HEK293T (cell line): ENCODE data around the gene CMYA5.

Source experiments
- ELF4 ChIP-seq: fragments of 450-650 bp; IDR thresholded peaks from 2 replicates; pipeline ENCODE4 v1.6.1; 2017; ENCODE audit warnings: antibody characterized with exemption
- FOXM1 ChIP-seq: fragments of 450-650 bp; IDR thresholded peaks from 2 replicates; pipeline ENCODE4 v1.6.1; 2017; ENCODE audit warnings: mild to moderate bottlenecking, borderline replicate concordance
- SP1 ChIP-seq: fragments of 450-650 bp; IDR thresholded peaks from 2 replicates; pipeline ENCODE4 v1.6.1; 2017
- SUZ12 ChIP-seq: fragments of 450-650 bp; IDR thresholded peaks from 2 replicates; pipeline ENCODE4 v1.6.1; 2016; ENCODE audit warnings: mild to moderate bottlenecking

DNA sequence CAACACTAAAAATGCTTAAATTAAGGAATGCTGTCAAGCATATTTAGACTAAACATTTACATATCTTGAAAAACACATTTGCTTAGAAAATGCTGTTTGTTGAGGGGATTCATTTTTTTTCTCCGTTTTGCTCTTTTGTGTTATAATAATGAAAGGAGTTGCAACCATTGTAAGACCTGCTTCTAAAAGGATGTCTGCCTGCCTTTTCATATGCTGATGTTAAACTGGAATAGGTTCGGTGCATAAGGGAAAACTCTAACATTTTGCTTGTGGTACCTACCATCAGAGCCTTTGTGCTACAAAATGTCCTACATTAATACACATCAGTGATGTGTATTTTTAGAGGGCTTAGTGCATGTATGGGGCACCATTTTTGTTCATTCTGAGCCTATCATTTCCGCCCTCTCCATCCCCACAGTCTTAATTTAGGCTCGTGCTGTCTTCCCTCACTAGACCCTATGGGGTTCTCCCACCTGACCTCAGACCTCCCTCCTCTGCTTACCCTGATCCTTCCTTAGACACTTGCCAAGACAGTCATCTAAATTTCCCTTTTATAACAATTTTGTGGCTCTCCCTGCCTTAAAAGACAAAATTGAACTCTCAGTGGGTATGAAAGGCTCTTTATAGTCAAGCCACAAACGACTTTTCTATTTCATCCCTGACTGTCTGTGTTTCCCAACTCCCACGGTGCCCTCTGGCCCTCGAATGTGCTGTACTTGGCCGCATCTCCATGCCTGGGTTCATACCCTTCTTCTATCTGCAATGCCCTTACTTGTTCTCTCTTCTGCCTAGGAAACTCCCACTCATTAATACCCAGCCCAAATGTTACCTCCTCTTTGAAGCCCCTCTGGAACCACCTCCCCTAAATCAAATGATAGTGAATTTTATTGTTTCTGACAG is 61.2 kb downstream of the CMYA5 start:
- TF ChIP-seq ELF4 = no peak
- TF ChIP-seq FOXM1 = no peak
- TF ChIP-seq SUZ12 = no peak
- TF ChIP-seq SP1 = no peak
